ENCODE measurements around the gene KRTAP24-1. TPM values are rescaled to one million over a fixed set of nuclear protein-coding genes. Genes with fewer than 3 reads are reported as not detected.

The KRTAP24-1 gene
- total RNA-seq, 1 donor from 2014 or later, result not detected

DNA sequence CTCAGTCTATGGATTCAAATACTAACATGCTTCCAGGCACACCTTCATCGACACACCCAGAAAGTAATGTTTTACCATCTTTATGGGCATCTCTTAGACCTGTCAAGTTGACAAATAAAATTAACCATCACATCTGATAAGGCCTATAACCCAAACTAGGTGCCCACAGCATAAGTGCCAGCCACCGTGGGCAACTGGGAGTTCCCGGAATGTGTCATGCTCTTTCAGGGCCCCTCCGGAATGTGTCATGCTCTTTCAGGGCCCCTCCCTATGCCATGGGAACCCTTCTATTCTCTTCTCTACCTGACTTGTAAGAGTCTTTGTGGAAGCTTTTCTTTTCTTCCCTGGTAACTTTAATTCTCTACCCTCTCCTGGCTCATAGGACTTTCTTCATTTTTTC, 26.6 kb downstream of the KRTAP24-1 start:
- Mint-ChIP-seq H3K9me3 (no peaks in the 10 kb centered on the region), H3K27ac (no peak overlapping the region), H3K36me3 (ENCODE audit: low read depth) (no peaks in the 10 kb centered on the region), H3K4me3 (no peak overlapping the region), H3K4me1 (ENCODE audit: low read depth) (no peaks in the 10 kb centered on the region), H3K27me3 (ENCODE audit: insufficient read depth) (no peaks in the 10 kb centered on the region)
- DNase-seq (ENCODE audit: low spot score), result no peak
- intact Hi-C loops (cut with micrococcal nuclease), result no loop called here

DNA sequence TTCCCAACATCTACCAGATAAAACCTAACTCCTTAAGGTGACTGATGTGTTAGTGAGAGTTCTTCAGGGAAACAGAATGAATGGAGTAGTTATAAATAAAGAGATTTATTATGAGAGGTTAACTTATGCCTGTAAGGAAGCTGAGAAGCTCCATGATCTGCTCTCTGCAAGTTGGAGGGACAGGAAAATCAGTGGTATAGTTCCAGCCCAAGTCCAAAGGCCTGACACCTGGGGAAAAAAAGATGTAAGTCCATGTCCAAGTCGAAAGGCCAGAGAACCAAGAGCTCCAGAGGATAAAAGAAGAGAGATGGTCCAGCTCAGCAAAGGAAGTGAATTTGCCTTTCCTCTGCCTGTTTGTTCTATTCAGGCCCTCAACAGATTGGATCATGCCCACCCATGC, 27.1 kb downstream of the KRTAP24-1 start:
- Mint-ChIP-seq H3K4me3 (no peak overlapping the region), H3K36me3 (ENCODE audit: low read depth) (no peaks in the 10 kb centered on the region), H3K9me3 (no peaks in the 10 kb centered on the region), H3K27me3 (ENCODE audit: insufficient read depth) (no peaks in the 10 kb centered on the region), H3K27ac (no peak overlapping the region), H3K4me1 (ENCODE audit: low read depth) (no peaks in the 10 kb centered on the region)
- intact Hi-C loops (cut with micrococcal nuclease), result no loop called here
- DNase-seq (ENCODE audit: low spot score), result no peak

DNA sequence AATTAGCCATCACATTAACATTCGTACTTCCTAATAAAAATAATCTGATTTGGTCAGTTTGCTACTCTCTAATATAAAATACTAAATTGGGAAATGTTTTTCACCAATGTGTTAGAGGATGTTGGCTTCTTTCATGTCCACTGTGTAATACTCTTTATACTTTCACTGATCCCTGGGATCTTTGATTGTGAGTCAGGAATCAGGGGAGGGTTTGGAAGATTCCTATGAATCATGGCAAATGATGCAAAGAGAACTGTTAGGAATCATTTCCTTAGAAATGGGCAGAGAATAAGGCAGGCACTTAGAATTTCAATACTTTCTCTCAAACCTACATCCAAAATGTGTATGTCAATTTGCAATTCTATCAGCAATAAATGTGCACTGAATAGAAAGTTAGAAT, 31.0 kb downstream of the KRTAP24-1 start:
- H3K9me3 Mint-ChIP-seq, result no peaks in the 10 kb centered on the region
- H3K36me3 Mint-ChIP-seq (ENCODE audit: low read depth), result no peaks in the 10 kb centered on the region
- H3K4me1 Mint-ChIP-seq (ENCODE audit: low read depth), result no peaks in the 10 kb centered on the region
- H3K4me3 Mint-ChIP-seq, result no peak overlapping the region
- no peak overlapping the region for H3K27ac Mint-ChIP-seq
- intact Hi-C loops (cut with micrococcal nuclease), result no loop called here
- no peaks in the 10 kb centered on the region for H3K27me3 Mint-ChIP-seq (ENCODE audit: insufficient read depth)
- DNase-seq (ENCODE audit: low spot score), result no peak

DNA sequence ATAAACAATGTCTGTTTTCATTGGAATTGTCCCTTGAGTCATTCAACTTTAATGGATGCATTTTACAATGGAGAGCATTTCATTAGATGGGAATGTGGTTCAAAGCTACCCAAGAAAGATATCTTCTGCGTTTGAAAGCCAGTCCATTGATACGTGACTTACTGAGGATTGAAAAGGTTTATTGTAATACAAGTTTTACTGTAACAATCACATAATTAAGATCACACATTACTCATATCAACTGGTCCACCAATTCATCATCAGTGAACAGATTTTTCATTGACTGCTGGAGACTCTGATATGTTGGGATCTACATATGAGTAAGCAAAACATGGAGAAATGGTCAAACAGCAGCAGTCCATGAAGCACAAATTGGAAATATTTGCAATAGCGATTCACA, 32.8 kb downstream of the KRTAP24-1 start:
- Mint-ChIP-seq H3K4me3 (no peak overlapping the region), H3K27me3 (ENCODE audit: insufficient read depth) (no peaks in the 10 kb centered on the region), H3K36me3 (ENCODE audit: low read depth) (no peaks in the 10 kb centered on the region), H3K27ac (no peak overlapping the region), H3K9me3 (no peaks in the 10 kb centered on the region), H3K4me1 (ENCODE audit: low read depth) (no peaks in the 10 kb centered on the region)
- intact Hi-C loops (cut with micrococcal nuclease), result no loop called here
- no peak for DNase-seq (ENCODE audit: low spot score)

DNA sequence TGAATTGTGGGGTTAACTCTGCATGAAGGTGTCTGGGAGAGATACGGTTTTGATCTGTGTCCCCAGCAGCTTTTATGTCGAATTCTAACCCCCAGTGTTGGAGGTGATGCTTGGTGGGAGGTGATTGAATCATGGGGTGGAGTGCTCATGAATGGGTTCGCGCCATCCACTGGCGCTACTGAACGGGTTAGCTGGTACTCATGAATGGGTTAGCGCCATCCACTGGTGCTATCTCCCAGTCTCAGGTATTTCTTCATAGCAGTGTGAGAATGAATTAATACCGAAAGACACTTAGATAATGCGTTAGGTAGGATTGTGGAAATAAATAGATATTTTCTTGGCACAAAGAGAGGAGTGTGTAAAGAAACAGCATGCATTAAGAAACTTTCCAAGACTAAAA, 33.9 kb downstream of the KRTAP24-1 start:
- intact Hi-C loops (cut with micrococcal nuclease), result no loop called here

DNA sequence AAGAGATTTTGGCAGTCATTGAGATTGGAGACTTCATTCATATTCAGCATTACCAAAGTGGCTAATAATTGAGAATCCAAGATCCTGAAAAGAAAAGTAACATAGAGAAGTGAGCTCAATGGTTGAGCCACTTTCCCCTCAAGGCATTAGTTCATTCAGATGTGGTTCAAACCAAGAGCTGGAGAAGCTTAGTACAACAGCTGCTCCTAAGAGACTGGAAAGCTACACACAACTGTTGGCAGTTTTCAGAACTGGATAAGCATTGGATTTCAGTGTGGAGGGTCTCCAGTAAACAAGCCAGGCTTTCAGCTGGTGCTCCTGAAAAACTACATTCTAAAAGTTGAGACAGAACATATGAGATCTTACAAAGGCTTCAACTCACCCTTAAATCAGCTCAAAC, 37.7 kb downstream of the KRTAP24-1 start:
- Mint-ChIP-seq H3K9me3 (no peaks in the 10 kb centered on the region), H3K4me1 (ENCODE audit: low read depth) (no peaks in the 10 kb centered on the region), H3K36me3 (ENCODE audit: low read depth) (no peaks in the 10 kb centered on the region), H3K27me3 (ENCODE audit: insufficient read depth) (no peaks in the 10 kb centered on the region), H3K4me3 (no peak overlapping the region), H3K27ac (no peak overlapping the region)
- DNase-seq (ENCODE audit: low spot score), result no peak
- intact Hi-C loops (cut with micrococcal nuclease), result no loop called here

More for the DNA sequence above, 33.9 kb downstream of the KRTAP24-1 start:
- Mint-ChIP-seq H3K27me3 (ENCODE audit: insufficient read depth) (no peaks in the 10 kb centered on the region), H3K27ac (no peak overlapping the region), H3K36me3 (ENCODE audit: low read depth) (no peaks in the 10 kb centered on the region), H3K9me3 (no peaks in the 10 kb centered on the region), H3K4me3 (no peak overlapping the region), H3K4me1 (ENCODE audit: low read depth) (no peaks in the 10 kb centered on the region)
- no peak for DNase-seq (ENCODE audit: low spot score)

DNA sequence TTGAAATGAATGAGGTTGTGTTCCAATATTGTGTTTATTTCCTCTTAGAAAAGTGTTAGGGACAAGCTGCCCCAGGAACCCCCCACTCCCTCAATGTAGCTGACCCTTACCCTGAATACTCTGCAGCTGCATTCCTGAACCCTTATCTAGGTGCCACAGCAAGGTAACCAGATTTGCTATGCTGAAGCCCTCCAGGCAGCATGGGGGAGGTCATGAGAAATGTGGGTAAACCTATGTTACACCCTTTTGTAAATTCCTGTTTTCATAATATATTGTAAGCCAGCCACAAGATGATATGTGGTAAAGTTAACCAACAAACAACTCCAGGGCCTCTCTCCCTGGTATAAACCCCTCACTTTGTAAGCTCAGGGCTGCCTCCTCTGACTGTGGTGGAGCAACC, 39.1 kb downstream of the KRTAP24-1 start:
- H3K27ac Mint-ChIP-seq, result no peak overlapping the region
- no peaks in the 10 kb centered on the region for H3K9me3 Mint-ChIP-seq
- no peaks in the 10 kb centered on the region for H3K4me1 Mint-ChIP-seq (ENCODE audit: low read depth)
- intact Hi-C loops (cut with micrococcal nuclease), result no loop called here
- no peaks in the 10 kb centered on the region for H3K36me3 Mint-ChIP-seq (ENCODE audit: low read depth)
- DNase-seq (ENCODE audit: low spot score), result no peak
- H3K27me3 Mint-ChIP-seq (ENCODE audit: insufficient read depth), result no peaks in the 10 kb centered on the region
- no peak overlapping the region for H3K4me3 Mint-ChIP-seq

DNA sequence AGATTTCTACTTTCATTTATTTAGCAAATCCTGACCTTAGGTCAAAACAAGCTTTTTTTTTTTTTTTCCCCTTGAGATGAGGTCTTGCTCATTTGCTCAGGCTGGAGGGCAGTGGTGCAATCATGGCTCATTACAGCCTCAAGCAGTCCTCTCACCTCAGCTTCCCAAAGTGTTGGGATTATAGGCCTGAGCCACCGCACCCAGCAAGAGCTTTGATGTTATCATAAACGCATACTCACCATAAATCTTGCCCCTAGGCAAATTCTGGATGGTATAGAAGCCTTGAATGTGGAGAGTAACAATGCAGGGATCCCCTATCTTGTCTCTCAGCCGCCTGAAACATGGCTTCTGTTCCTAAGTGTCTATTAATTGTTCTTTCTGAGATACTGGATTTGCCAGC, 42.1 kb downstream of the KRTAP24-1 start:
- no peaks in the 10 kb centered on the region for H3K36me3 Mint-ChIP-seq (ENCODE audit: low read depth)
- no peak for DNase-seq (ENCODE audit: low spot score)
- no peak overlapping the region for H3K27ac Mint-ChIP-seq
- no peaks in the 10 kb centered on the region for H3K4me1 Mint-ChIP-seq (ENCODE audit: low read depth)
- no peak overlapping the region for H3K4me3 Mint-ChIP-seq
- intact Hi-C loops (cut with micrococcal nuclease), result no loop called here
- no peaks in the 10 kb centered on the region for H3K27me3 Mint-ChIP-seq (ENCODE audit: insufficient read depth)
- H3K9me3 Mint-ChIP-seq, result no peaks in the 10 kb centered on the region

DNA sequence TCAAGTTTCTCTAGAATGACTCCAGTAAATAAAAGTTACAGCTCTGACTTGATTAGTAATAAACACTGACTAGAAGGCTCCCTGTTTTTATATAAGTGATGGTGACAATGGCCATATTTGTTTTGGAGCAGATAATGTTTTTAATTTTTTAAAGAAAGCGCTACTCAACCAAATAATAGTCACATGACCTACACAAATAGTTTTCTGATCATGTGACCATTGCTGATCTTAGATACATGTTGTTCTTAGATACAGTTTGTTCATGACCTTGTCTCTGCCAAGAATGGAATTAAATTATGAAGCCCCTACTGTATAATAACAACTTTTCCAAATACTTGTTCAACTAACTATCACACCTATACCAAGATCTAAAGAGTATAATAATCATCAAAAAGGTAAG, 44.6 kb downstream of the KRTAP24-1 start:
- Mint-ChIP-seq H3K4me3 (no peak overlapping the region), H3K4me1 (ENCODE audit: low read depth) (no peaks in the 10 kb centered on the region), H3K9me3 (no peaks in the 10 kb centered on the region), H3K36me3 (ENCODE audit: low read depth) (no peaks in the 10 kb centered on the region), H3K27me3 (ENCODE audit: insufficient read depth) (no peaks in the 10 kb centered on the region), H3K27ac (no peak overlapping the region)
- DNase-seq (ENCODE audit: low spot score), result no peak
- intact Hi-C loops (cut with micrococcal nuclease), result no loop called here

DNA sequence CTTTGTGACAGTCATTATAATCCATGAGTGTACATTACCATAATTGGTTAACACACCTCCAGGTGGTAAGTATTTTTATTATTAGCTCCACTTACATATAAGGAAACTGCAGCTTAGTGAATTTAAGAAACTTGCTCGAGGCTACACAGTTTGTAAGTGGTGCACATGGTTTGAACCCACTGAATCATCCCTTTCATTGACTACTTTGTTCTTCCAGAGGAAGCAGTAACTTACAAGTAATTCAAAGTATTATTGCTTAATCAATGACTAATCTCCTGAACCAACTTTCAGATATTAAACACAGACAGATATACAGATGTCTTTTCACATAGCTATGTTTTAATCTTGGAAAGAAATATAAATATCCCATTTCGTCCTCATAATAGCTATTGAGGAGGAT, 48.1 kb downstream of the KRTAP24-1 start:
- Mint-ChIP-seq H3K27me3 (ENCODE audit: insufficient read depth) (no peaks in the 10 kb centered on the region), H3K36me3 (ENCODE audit: low read depth) (no peaks in the 10 kb centered on the region), H3K9me3 (no peaks in the 10 kb centered on the region), H3K4me1 (ENCODE audit: low read depth) (no peaks in the 10 kb centered on the region), H3K27ac (no peak overlapping the region), H3K4me3 (no peak overlapping the region)
- no peak for DNase-seq (ENCODE audit: low spot score)
- intact Hi-C loops (cut with micrococcal nuclease), result no loop called here

DNA sequence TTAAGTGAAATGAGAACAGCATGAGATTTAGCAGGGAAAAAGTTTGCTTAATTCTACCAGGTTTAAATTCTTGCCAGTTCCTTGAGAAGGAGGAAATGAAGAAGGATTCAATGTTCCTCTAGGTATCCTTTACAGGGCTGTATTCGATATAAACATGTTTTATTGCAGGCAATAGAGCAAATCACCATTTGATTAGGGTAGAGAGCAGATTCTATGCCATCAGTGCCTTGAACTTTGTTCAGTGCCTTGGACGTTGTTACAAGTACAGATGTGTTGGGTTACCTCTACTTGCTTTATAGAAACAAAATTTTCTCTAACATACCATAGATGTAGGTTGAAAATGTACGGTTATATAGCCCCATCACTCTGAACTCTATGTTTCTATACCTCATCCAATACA, 48.7 kb downstream of the KRTAP24-1 start:
- DNase-seq (ENCODE audit: low spot score), result no peak
- Mint-ChIP-seq H3K9me3 (no peaks in the 10 kb centered on the region), H3K4me1 (ENCODE audit: low read depth) (no peaks in the 10 kb centered on the region), H3K27ac (no peak overlapping the region), H3K36me3 (ENCODE audit: low read depth) (no peaks in the 10 kb centered on the region), H3K27me3 (ENCODE audit: insufficient read depth) (no peaks in the 10 kb centered on the region), H3K4me3 (no peak overlapping the region)
- intact Hi-C loops (cut with micrococcal nuclease), result no loop called here

DNA sequence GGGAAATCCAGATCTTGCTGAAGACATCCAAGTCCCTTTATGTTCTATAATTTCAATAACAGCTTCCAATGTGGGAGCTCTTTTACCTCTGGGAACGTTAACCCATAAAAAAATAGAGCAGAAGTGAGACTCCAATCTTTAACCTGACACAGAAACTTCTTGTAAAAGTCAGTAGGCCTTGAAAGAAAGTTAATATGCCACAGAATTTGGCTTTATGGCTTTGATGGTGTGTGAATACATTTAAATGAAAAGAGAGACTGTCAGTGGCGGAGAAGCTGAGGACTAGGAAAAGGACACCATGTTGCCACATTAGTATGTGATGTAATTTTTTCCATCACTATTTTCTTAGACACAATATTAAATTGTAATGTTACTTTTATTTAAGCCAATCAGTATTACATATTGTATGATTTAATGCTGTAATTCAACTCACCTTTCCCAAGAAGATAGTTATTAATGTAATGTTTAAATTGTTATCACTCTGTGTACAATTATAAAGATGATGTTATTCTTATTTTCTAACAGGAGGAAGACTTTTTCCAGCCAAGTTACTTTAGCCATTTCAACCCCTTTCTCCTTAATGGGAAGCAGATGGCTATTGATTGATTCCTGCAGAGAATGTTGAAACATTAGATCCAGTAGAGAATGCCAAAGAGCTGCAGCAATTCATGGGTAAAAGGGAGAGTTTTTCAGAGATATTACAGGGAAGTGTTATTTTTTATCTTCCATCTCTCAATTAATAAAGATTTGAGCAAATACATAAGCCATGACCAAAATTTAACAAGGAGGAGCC, 49.3 kb downstream of the KRTAP24-1 start:
- no peak overlapping the region for H3K27ac Mint-ChIP-seq
- H3K4me3 Mint-ChIP-seq, result no peak overlapping the region
- no peaks in the 10 kb centered on the region for H3K9me3 Mint-ChIP-seq
- no peaks in the 10 kb centered on the region for H3K36me3 Mint-ChIP-seq (ENCODE audit: low read depth)
- no peak for DNase-seq (ENCODE audit: low spot score)
- H3K27me3 Mint-ChIP-seq (ENCODE audit: insufficient read depth), result no peaks in the 10 kb centered on the region
- no peaks in the 10 kb centered on the region for H3K4me1 Mint-ChIP-seq (ENCODE audit: low read depth)
- intact Hi-C loops (cut with micrococcal nuclease), result no loop called here

DNA sequence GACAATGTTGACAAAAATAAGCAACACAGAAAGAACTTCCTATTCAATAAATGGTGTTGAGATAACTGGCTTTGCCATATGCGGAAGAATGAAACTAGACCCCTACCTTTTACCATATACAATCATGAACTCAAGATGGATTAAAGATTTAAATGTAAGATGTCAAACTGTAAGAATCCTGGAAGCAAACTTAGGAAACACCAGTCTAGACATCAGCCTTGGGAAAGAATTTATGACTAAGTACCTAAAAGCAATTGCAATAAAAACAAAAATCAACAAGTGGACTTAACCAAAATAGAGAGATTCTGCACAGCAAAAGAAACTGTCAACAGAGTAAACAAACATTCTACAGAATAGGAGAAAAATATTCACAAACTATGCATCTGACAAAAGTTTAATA, 50.7 kb downstream of the KRTAP24-1 start:
- intact Hi-C loops (cut with micrococcal nuclease), result no loop called here
- Mint-ChIP-seq H3K4me3 (no peak overlapping the region), H3K27me3 (ENCODE audit: insufficient read depth) (no peaks in the 10 kb centered on the region), H3K36me3 (ENCODE audit: low read depth) (no peaks in the 10 kb centered on the region), H3K27ac (no peak overlapping the region), H3K4me1 (ENCODE audit: low read depth) (no peaks in the 10 kb centered on the region), H3K9me3 (no peaks in the 10 kb centered on the region)
- DNase-seq (ENCODE audit: low spot score), result no peak

Data from activated T-helper 1 cell treated with anti-CD3 and anti-CD28 coated beads, Interleukin-12 subunit alpha, Interleukin-12 subunit beta, Interleukin-2, Interleukin-4 antibody, amounts not matched to agents 30 ng/mL and 10 ng/mL and 1 ng/mL, durations not matched to agents 14 hours and 24 hours and 36 hours (primary cell).